ENCODE measurements around the gene PTPN21. TPM values are rescaled to one million over a fixed set of nuclear protein-coding genes. Genes with fewer than 3 reads are reported as not detected.

The PTPN21 gene
- total RNA-seq, 1 donor from 2014 or later = 30.1 TPM

DNA sequence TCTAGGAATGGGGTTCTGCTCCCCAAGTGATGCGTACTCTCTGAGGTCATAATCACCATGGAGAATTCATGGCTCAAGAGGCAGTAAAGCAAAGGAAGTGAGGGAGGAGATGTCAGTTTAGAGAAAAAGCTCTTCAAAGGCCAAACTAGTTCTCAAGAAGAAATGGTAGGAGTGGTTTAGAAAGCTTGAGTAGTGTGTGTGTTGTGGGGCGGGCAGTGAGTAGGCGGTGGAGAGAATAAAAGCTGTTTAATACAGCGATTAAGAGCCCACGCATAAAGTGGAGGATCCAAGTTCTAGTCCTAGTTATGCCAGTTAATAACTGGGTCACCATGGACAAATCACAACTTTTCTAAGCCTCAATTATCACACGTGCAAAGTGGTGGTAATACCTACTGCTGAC, 55.6 kb downstream of the PTPN21 start:
- Mint-ChIP-seq H3K4me1 (ENCODE audit: low read depth, unreplicated experiment) (peaks cover 9% of the 10 kb centered on the region), H3K4me3 (ENCODE audit: unreplicated experiment) (no peak overlapping the region), H3K27me3 (ENCODE audit: low read depth, unreplicated experiment) (no peaks in the 10 kb centered on the region), H3K36me3 (ENCODE audit: low read depth, unreplicated experiment) (peaks cover 16% of the 10 kb centered on the region), H3K9me3 (ENCODE audit: unreplicated experiment) (no peaks in the 10 kb centered on the region), H3K27ac (ENCODE audit: unreplicated experiment) (no peak overlapping the region)
- no peak overlapping the region for H3K9ac ChIP-seq (ENCODE audit: low read length)
- no peak overlapping the region for H2AFZ ChIP-seq (ENCODE audit: low read depth, low read length)
- no peaks in the 10 kb centered on the region for H3K79me2 ChIP-seq (ENCODE audit: insufficient read depth, low read length)
- no peak overlapping the region for H3K4me3 ChIP-seq (ENCODE audit: insufficient read depth, low read depth, low read length)
- H3K27ac ChIP-seq (ENCODE audit: low read depth, low read length) = no peak overlapping the region
- H3K4me2 ChIP-seq (ENCODE audit: low read length) = no peak overlapping the region
- DNase-seq (ENCODE audit: low read depth) (no peak), FAIRE-seq (no peak)
- no peaks in the 10 kb centered on the region for H3K27me3 ChIP-seq (ENCODE audit: insufficient read depth, low read length)
- H3K4me1 ChIP-seq (ENCODE audit: insufficient read depth, low read length) = peaks cover 5% of the 10 kb centered on the region
- H4K20me1 ChIP-seq (ENCODE audit: insufficient read depth, low read length) = no peaks in the 10 kb centered on the region
- no peak for TF ChIP-seq EZH2 (IDR thresholded peaks at IDR 0.05; ENCODE audit: insufficient read depth, low read length)
- TF ChIP-seq, protein P1, sequence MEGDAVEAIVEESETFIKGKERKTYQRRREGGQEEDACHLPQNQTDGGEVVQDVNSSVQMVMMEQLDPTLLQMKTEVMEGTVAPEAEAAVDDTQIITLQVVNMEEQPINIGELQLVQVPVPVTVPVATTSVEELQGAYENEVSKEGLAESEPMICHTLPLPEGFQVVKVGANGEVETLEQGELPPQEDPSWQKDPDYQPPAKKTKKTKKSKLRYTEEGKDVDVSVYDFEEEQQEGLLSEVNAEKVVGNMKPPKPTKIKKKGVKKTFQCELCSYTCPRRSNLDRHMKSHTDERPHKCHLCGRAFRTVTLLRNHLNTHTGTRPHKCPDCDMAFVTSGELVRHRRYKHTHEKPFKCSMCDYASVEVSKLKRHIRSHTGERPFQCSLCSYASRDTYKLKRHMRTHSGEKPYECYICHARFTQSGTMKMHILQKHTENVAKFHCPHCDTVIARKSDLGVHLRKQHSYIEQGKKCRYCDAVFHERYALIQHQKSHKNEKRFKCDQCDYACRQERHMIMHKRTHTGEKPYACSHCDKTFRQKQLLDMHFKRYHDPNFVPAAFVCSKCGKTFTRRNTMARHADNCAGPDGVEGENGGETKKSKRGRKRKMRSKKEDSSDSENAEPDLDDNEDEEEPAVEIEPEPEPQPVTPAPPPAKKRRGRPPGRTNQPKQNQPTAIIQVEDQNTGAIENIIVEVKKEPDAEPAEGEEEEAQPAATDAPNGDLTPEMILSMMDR (IDR thresholded peaks at IDR 0.05; ENCODE audit: insufficient read depth, low read depth, low read length) = no peak
- H3K9me3 ChIP-seq (ENCODE audit: insufficient read depth, low read depth, low read length) = no peaks in the 10 kb centered on the region
- H3K36me3 ChIP-seq (ENCODE audit: insufficient read depth, low read length) = peaks cover 30% of the 10 kb centered on the region

DNA sequence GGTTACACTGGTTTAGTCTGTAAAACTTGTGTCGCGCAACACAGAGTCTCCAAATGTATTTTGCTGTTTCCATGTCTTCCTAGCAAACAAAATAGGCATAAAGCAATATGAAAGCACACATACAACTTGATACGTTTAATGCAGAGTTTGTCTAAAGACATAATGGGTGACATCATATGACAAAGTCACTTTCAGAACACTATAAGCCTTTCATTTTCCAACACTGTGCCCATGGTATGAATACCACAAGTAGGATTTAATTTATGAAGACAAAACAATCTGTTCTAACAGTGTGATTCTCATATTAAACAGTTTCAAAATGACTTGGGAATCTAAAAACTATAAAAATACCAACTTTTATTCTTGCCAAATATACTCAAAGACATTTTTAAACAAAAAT, 58.4 kb downstream of the PTPN21 start:
- peaks cover 10% of the 10 kb centered on the region for H4K20me1 ChIP-seq (ENCODE audit: insufficient read depth, low read length)
- Mint-ChIP-seq H3K4me3 (ENCODE audit: unreplicated experiment) (no peak overlapping the region), H3K4me1 (ENCODE audit: low read depth, unreplicated experiment) (peaks cover 12% of the 10 kb centered on the region), H3K36me3 (ENCODE audit: low read depth, unreplicated experiment) (peaks cover 16% of the 10 kb centered on the region), H3K9me3 (ENCODE audit: unreplicated experiment) (no peaks in the 10 kb centered on the region), H3K27me3 (ENCODE audit: low read depth, unreplicated experiment) (no peaks in the 10 kb centered on the region), H3K27ac (ENCODE audit: unreplicated experiment) (no peak overlapping the region)
- no peaks in the 10 kb centered on the region for H3K27me3 ChIP-seq (ENCODE audit: insufficient read depth, low read length)
- no peaks in the 10 kb centered on the region for H3K4me1 ChIP-seq (ENCODE audit: insufficient read depth, low read length)
- no peak overlapping the region for H2AFZ ChIP-seq (ENCODE audit: low read depth, low read length)
- DNase-seq (ENCODE audit: low read depth) (no peak), FAIRE-seq (peak; percentile 23)
- H3K4me2 ChIP-seq (ENCODE audit: low read length) = no peak overlapping the region
- H3K27ac ChIP-seq (ENCODE audit: low read depth, low read length) = no peak overlapping the region
- H3K36me3 ChIP-seq (ENCODE audit: insufficient read depth, low read length) = peaks cover 23% of the 10 kb centered on the region
- H3K4me3 ChIP-seq (ENCODE audit: insufficient read depth, low read depth, low read length) = no peak overlapping the region
- H3K79me2 ChIP-seq (ENCODE audit: insufficient read depth, low read length) = no peaks in the 10 kb centered on the region
- TF ChIP-seq EZH2 (IDR thresholded peaks at IDR 0.05; ENCODE audit: insufficient read depth, low read length) = no peak
- TF ChIP-seq, protein P1 (IDR thresholded peaks at IDR 0.05; ENCODE audit: insufficient read depth, low read depth, low read length) = no peak
- H3K9ac ChIP-seq (ENCODE audit: low read length) = no peak overlapping the region
- H3K9me3 ChIP-seq (ENCODE audit: insufficient read depth, low read depth, low read length) = no peaks in the 10 kb centered on the region

DNA sequence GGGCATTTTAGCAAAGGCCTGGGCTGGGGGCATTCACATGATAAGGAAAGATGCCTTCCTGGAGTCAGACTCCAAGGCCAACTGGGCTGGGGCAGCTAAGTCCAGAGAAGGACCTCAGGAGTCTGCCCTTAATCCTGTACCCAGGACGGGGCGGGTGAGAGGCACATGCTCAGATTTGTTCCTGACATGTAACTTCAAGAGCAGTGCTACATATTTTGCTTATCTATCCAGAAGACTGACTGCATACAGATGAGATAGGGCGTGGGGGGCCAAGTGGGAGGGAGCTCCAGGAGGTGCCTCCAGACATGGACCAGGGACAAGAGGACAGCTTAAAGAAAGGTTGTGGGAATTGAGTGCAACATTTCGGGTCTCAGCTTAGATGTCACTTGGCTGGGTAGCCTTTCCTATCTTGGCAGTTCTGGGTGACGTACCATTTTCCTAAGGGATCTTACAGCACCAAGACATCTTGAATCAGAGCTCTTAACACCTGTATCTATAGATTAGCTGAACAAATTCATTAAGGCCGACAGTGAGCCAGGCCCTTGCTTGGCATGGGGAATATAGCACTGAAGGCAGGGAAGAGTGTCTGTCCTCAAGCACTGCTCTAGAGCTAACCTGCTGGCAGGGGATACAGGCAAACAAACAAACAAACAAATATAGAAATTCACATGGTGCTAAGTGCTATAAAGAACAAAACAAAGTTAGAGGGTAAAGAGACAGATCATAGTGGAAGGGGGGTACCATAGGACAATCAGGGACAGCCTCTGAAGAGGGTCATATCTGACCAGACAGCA, 61.2 kb downstream of the PTPN21 start:
- FAIRE-seq = no peak
- TF ChIP-seq, protein P1 (IDR thresholded peaks at IDR 0.05; ENCODE audit: insufficient read depth, low read depth, low read length) = no peak
- no peak for TF ChIP-seq EZH2 (IDR thresholded peaks at IDR 0.05; ENCODE audit: insufficient read depth, low read length)
- no peaks in the 10 kb centered on the region for H3K79me2 ChIP-seq (ENCODE audit: insufficient read depth, low read length)

More for the DNA sequence above, 61.2 kb downstream of the PTPN21 start:
- Histone ChIP-seq H3K4me1 (ENCODE audit: insufficient read depth, low read length) (no peaks in the 10 kb centered on the region), H3K36me3 (ENCODE audit: insufficient read depth, low read length) (peaks cover 18% of the 10 kb centered on the region), H3K4me2 (ENCODE audit: low read length) (no peak overlapping the region), H3K27me3 (ENCODE audit: insufficient read depth, low read length) (no peaks in the 10 kb centered on the region), H2AFZ (ENCODE audit: low read depth, low read length) (no peak overlapping the region), H4K20me1 (ENCODE audit: insufficient read depth, low read length) (peaks cover 15% of the 10 kb centered on the region), H3K4me3 (ENCODE audit: insufficient read depth, low read depth, low read length) (no peak overlapping the region), H3K9me3 (ENCODE audit: insufficient read depth, low read depth, low read length) (no peaks in the 10 kb centered on the region), H3K27ac (ENCODE audit: low read depth, low read length) (no peak overlapping the region), H3K9ac (ENCODE audit: low read length) (no peak overlapping the region)
- H3K4me1 Mint-ChIP-seq (ENCODE audit: low read depth, unreplicated experiment) = peaks cover 3% of the 10 kb centered on the region
- H3K36me3 Mint-ChIP-seq (ENCODE audit: low read depth, unreplicated experiment) = peaks cover 10% of the 10 kb centered on the region
- no peaks in the 10 kb centered on the region for H3K9me3 Mint-ChIP-seq (ENCODE audit: unreplicated experiment)
- no peaks in the 10 kb centered on the region for H3K27me3 Mint-ChIP-seq (ENCODE audit: low read depth, unreplicated experiment)
- H3K27ac Mint-ChIP-seq (ENCODE audit: unreplicated experiment) = no peak overlapping the region
- H3K4me3 Mint-ChIP-seq (ENCODE audit: unreplicated experiment) = no peak overlapping the region
- no peak for DNase-seq (ENCODE audit: low read depth)
